Activated T-helper 1 cell treated with Interleukin-2 at 50 U/mL for 16 hours (primary cell): ENCODE results near the gene HUNK.
"Not testable (repeated sequence)": the region's sequence is repeated elsewhere in the genome, so short reads cannot be mapped to it uniquely, and the experiment has no call there.

ENCODE experiments used
- DNase-seq: peaks from one replicate; pipeline ENCODE4 v3.0.0-alpha.2; 2020; ENCODE audit warnings: low read depth

Gene HUNK

GRCh38 chr21:31999810-32000468 is 127.1 kb downstream of the HUNK start:
- DNase-seq, result no peak

- DNase-seq, result no peak
These were observed 128.6 kb downstream of the HUNK start for GRCh38 chr21:32001390-32001789.

GRCh38 chr21:32003411-32003810 is 130.6 kb downstream of the HUNK start:
- DNase-seq, result no peak

GRCh38 chr21:32004291-32004690 is 131.5 kb downstream of the HUNK start:
- no peak for DNase-seq

- DNase-seq, result no peak
These were observed 134.6 kb downstream of the HUNK start for GRCh38 chr21:32007456-32007855.

- DNase-seq, result no peak
These were observed 135.9 kb downstream of the HUNK start for GRCh38 chr21:32008714-32009113.

- no peak for DNase-seq
These were observed 136.4 kb downstream of the HUNK start for GRCh38 chr21:32009263-32009662.

GRCh38 chr21:32015461-32016139 is 142.8 kb downstream of the HUNK start:
- no peak for DNase-seq

GRCh38 chr21:32018381-32018780 is 145.6 kb downstream of the HUNK start:
- DNase-seq, result no peak

- DNase-seq, result no peak
These were observed 147.7 kb downstream of the HUNK start for GRCh38 chr21:32020564-32020963.

GRCh38 chr21:32021319-32021994 is 148.6 kb downstream of the HUNK start:
- DNase-seq, result no peak

- DNase-seq, result no peak
These were observed 149.3 kb downstream of the HUNK start for GRCh38 chr21:32022146-32022545.

GRCh38 chr21:32030146-32030652 is 157.4 kb downstream of the HUNK start:
- no peak for DNase-seq

- DNase-seq, result no peak
These were observed 162.0 kb downstream of the HUNK start for GRCh38 chr21:32034850-32035249.

GRCh38 chr21:32035617-32036016 is 162.8 kb downstream of the HUNK start:
- no peak for DNase-seq

- DNase-seq, result no peak
These were observed 163.9 kb downstream of the HUNK start for GRCh38 chr21:32036756-32037155.

- not testable (repeated sequence) for DNase-seq
These were observed 165.9 kb downstream of the HUNK start for GRCh38 chr21:32038751-32039150.

GRCh38 chr21:32043458-32043857 is 170.6 kb downstream of the HUNK start:
- DNase-seq, result no peak

GRCh38 chr21:32044205-32045180 is 171.7 kb downstream of the HUNK start:
- no peak for DNase-seq

GRCh38 chr21:32046191-32046590 is 173.4 kb downstream of the HUNK start:
- no peak for DNase-seq

GRCh38 chr21:32048353-32048752 is 175.5 kb downstream of the HUNK start:
- DNase-seq, result no peak
